Measurements from ENCODE around the gene CD79A. TPM values are rescaled to one million over a fixed set of nuclear protein-coding genes. Genes with fewer than 3 reads are reported as not detected.

Gene CD79A
- polyA plus RNA-seq, 1 donor from 2014 or later: not detected

DNA sequence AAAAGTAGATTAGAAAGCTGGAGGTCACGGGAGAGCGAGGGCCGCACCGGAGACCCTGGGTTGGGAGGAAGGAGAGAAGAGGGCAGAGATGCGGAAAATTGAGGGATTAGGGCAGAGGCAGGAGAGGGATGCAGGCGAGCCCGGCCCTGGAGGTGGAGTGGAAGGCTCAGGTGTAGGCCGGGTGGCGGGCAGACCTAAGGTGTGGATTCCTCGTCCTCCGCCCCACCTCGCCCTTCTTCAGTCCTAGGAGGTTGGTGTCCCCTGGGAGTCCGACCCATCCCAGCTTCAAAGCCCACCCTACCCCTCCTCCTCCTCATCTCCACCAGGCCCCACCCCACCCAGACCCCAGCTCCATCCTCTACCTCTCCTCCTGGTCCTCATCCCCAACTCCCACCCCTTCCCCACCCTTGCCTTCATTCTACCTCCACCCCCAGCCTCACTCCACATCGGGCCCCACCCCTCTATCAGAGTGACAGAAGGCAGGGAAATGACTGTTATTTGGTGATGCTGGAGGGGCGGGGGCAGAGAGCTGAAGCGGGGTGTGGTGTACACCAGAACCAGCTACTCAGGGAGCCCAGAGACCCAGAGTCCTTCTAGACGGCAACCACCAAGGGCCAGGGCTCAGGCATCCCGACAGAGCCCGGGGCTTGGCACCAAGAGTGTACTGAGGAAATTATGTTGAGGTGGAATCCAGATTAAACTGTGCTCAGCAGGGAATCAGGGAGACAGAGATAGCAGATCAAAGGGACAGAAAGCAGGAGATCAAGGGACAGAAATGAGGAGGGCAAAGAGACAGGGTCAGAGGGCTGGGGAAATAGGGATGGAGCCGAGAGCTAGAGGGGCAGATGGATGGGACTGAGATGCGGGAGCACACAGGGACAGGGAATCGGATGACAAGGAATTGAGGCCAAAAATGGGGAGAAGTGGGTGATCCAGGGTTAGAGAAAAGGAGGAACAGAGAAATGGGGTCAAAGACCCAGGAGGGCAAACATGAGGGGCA, 44.8 kb downstream of the CD79A start:
- TF ChIP-seq EP300 (conservative IDR thresholded peaks at IDR 0.05; ENCODE audit: poor library complexity, severe bottlenecking): no peak
- no peak for TF ChIP-seq SMC3 (conservative IDR thresholded peaks at IDR 0.05; ENCODE audit: poor library complexity)
- TF ChIP-seq TAF1 (IDR thresholded peaks at IDR 0.05; ENCODE audit: low read depth): no peak
- TF ChIP-seq MXI1 (conservative IDR thresholded peaks at IDR 0.05; ENCODE audit: poor library complexity, severe bottlenecking): no peak
- TF ChIP-seq, protein P1, sequence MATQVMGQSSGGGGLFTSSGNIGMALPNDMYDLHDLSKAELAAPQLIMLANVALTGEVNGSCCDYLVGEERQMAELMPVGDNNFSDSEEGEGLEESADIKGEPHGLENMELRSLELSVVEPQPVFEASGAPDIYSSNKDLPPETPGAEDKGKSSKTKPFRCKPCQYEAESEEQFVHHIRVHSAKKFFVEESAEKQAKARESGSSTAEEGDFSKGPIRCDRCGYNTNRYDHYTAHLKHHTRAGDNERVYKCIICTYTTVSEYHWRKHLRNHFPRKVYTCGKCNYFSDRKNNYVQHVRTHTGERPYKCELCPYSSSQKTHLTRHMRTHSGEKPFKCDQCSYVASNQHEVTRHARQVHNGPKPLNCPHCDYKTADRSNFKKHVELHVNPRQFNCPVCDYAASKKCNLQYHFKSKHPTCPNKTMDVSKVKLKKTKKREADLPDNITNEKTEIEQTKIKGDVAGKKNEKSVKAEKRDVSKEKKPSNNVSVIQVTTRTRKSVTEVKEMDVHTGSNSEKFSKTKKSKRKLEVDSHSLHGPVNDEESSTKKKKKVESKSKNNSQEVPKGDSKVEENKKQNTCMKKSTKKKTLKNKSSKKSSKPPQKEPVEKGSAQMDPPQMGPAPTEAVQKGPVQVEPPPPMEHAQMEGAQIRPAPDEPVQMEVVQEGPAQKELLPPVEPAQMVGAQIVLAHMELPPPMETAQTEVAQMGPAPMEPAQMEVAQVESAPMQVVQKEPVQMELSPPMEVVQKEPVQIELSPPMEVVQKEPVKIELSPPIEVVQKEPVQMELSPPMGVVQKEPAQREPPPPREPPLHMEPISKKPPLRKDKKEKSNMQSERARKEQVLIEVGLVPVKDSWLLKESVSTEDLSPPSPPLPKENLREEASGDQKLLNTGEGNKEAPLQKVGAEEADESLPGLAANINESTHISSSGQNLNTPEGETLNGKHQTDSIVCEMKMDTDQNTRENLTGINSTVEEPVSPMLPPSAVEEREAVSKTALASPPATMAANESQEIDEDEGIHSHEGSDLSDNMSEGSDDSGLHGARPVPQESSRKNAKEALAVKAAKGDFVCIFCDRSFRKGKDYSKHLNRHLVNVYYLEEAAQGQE (IDR thresholded peaks at IDR 0.05; ENCODE audit: borderline replicate concordance): no peak
- TF ChIP-seq RAD21 (conservative IDR thresholded peaks at IDR 0.05): no peak
- TF ChIP-seq EZH2 (IDR thresholded peaks at IDR 0.05; ENCODE audit: borderline replicate concordance, insufficient read depth, low read length, poor library complexity, severe bottlenecking): no peak
- no peak for TF ChIP-seq POLR2AphosphoS5 (IDR thresholded peaks at IDR 0.05)
- TF ChIP-seq, protein P2, sequence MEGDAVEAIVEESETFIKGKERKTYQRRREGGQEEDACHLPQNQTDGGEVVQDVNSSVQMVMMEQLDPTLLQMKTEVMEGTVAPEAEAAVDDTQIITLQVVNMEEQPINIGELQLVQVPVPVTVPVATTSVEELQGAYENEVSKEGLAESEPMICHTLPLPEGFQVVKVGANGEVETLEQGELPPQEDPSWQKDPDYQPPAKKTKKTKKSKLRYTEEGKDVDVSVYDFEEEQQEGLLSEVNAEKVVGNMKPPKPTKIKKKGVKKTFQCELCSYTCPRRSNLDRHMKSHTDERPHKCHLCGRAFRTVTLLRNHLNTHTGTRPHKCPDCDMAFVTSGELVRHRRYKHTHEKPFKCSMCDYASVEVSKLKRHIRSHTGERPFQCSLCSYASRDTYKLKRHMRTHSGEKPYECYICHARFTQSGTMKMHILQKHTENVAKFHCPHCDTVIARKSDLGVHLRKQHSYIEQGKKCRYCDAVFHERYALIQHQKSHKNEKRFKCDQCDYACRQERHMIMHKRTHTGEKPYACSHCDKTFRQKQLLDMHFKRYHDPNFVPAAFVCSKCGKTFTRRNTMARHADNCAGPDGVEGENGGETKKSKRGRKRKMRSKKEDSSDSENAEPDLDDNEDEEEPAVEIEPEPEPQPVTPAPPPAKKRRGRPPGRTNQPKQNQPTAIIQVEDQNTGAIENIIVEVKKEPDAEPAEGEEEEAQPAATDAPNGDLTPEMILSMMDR (IDR thresholded peaks at IDR 0.05; ENCODE audit: poor library complexity, severe bottlenecking): no peak
- Histone ChIP-seq H3K27ac (ENCODE audit: low read length) (no peak overlapping the region), H2AFZ (ENCODE audit: low read depth, low read length) (no peak overlapping the region), H3K27me3 (ENCODE audit: insufficient read depth, low read depth, low read length) (peaks cover 84% of the 10 kb centered on the region), H3K9ac (ENCODE audit: low read length) (no peak overlapping the region), H3K9me3 (ENCODE audit: low read length) (no peaks in the 10 kb centered on the region), H3F3A (ENCODE audit: insufficient read depth, low read length, poor library complexity, severe bottlenecking) (no peaks in the 10 kb centered on the region), H3K79me2 (replicated peaks; ENCODE audit: insufficient read depth, low read length) (no peaks in the 10 kb centered on the region), H3K4me3 (ENCODE audit: low read length) (no peak overlapping the region), H3K4me2 (ENCODE audit: low read length) (no peak overlapping the region), H4K20me1 (ENCODE audit: insufficient read depth) (no peaks in the 10 kb centered on the region), H3K9me2 (ENCODE audit: insufficient read depth, low read length) (no peaks in the 10 kb centered on the region), H3K36me3 (ENCODE audit: insufficient read depth, low read length) (no peaks in the 10 kb centered on the region)

DNA sequence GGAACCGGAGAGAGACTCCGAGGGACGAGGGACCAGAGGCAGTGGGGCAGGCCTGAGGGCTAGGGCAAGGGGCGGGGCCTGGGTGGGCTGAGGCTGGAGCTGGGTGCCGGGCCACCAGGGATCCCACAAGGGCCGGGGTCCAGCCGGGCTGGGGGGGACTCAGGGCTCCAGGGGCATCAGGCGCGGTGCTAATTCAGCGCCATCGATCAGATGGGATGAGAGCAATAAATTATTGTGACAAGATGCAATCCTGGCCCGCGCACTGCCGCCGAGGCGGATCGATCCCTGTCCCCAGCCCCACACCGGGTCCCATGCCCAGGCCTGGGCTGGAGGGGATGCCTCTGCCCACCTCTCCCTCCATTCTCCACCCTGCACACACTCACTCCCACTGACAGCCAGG, 45.5 kb downstream of the CD79A start:
- TF ChIP-seq EZH2 (IDR thresholded peaks at IDR 0.05; ENCODE audit: borderline replicate concordance, insufficient read depth, low read length, poor library complexity, severe bottlenecking) (peak; percentile 19), POLR2AphosphoS5 (IDR thresholded peaks at IDR 0.05) (no peak)
- no peak overlapping the region for H3K4me2 ChIP-seq (ENCODE audit: low read length)

More for the DNA sequence above, 45.5 kb downstream of the CD79A start:
- no peaks in the 10 kb centered on the region for H3K9me3 ChIP-seq (ENCODE audit: low read length)
- no peak overlapping the region for H3K4me3 ChIP-seq (ENCODE audit: low read length)
- no peaks in the 10 kb centered on the region for H3K9me2 ChIP-seq (ENCODE audit: insufficient read depth, low read length)
- H3K9ac ChIP-seq (ENCODE audit: low read length): no peak overlapping the region
- no peaks in the 10 kb centered on the region for H3K36me3 ChIP-seq (ENCODE audit: insufficient read depth, low read length)
- no peaks in the 10 kb centered on the region for H4K20me1 ChIP-seq (ENCODE audit: insufficient read depth)
- H3K27me3 ChIP-seq (ENCODE audit: insufficient read depth, low read depth, low read length): peaks cover 84% of the 10 kb centered on the region
- no peaks in the 10 kb centered on the region for H3F3A ChIP-seq (ENCODE audit: insufficient read depth, low read length, poor library complexity, severe bottlenecking)
- H3K27ac ChIP-seq (ENCODE audit: low read length): no peak overlapping the region
- H2AFZ ChIP-seq (ENCODE audit: low read depth, low read length): no peak overlapping the region
- H3K79me2 ChIP-seq (replicated peaks; ENCODE audit: insufficient read depth, low read length): no peaks in the 10 kb centered on the region

Measured in neural cell (in vitro differentiated cells).